ENCODE results near the gene ANKRD16.
"Not testable (repeated sequence)": the region's sequence is repeated elsewhere in the genome, so short reads cannot be mapped to it uniquely, and the experiment has no call there.

The ANKRD16 gene

DNA sequence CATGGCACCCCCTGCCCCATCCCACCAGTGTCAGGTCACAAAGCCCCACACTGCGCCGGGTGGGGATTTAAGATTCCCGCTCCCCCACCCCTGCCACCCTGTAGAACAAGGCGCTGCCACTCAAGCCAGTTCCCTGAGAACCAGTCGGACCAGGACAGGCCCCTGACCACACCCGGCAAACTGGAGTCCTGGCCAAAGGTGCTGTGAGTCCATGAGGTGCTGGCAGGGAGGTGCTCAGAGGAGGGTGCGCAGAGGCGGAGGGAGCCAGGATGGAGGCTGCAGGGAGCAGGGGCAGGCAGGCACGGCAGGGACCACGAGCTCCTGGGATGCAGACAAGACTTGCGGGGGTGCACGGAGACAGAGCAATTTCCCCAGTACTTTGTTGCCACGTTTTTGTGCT is 56.7 kb downstream of the ANKRD16 start:
- no peak for DNase-seq

GRCh38 chr10:5831446-5831782 is 58.3 kb downstream of the ANKRD16 start:
- DNase-seq = no peak

GRCh38 chr10:5830629-5831445 is 58.9 kb downstream of the ANKRD16 start:
- DNase-seq = no peak

- DNase-seq = no peak
Measured at GRCh38 chr10:5829267-5829666, 60.4 kb downstream of the ANKRD16 start.

- no peak for DNase-seq
Measured at GRCh38 chr10:5828725-5829124, 61.0 kb downstream of the ANKRD16 start.

DNA sequence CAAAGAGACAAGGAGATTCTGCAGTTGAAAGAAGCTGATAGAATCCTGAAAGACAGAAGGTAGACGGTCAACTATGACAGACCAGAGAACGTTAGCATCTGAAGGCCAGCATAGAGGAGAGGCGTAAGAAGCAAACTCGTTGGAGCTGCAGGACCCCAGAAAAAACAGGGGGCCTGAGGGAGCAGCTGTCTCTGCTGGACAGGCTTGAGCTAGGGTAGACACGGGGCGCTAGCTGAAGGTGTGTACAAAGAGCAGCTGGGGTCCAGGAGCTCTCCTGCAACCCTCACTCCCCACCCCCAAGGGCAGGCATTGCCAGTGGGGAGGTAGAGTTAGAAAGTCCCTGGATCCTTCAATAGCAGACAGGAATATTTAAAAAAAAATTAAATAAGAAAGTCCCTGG is 61.9 kb downstream of the ANKRD16 start:
- no peak for DNase-seq

GRCh38 chr10:5826511-5826910 is 63.2 kb downstream of the ANKRD16 start:
- not testable (repeated sequence) for DNase-seq

DNA sequence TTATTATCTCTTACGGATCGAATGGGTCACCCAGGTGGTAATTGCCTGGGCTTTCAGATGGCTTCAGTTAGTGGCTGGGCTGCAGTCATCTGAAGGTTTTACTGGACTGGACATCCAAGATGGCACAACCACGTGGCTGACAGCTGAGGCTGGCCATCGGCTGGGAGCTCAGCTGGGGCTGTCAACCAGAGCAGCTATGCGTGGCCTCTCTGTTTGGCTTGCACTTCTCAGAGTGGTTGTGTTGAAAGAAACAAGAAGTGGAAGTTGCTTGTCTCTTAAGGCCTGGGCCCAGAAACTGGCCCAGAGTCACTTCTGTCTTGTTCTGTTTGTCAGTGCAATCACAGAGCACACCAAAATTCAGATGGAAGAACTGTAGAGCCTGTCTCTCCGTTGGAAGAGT is 70.8 kb downstream of the ANKRD16 start:
- peak; percentile 50 to 54 for DNase-seq

DNA sequence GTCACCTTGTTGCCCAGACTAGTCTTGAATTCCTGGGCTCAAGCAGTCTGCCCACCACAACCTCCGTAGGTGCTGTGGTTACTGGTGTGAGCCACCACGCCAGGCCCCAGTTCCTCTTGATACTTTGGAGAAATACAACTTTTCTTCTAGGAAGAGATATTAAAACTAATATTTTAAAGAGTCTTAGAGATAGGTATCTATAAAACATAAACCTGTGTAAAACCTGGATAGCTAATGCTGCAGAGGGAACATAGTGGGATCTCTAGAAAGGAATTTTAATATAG is 71.7 kb downstream of the ANKRD16 start:
- DNase-seq = no peak

DNA sequence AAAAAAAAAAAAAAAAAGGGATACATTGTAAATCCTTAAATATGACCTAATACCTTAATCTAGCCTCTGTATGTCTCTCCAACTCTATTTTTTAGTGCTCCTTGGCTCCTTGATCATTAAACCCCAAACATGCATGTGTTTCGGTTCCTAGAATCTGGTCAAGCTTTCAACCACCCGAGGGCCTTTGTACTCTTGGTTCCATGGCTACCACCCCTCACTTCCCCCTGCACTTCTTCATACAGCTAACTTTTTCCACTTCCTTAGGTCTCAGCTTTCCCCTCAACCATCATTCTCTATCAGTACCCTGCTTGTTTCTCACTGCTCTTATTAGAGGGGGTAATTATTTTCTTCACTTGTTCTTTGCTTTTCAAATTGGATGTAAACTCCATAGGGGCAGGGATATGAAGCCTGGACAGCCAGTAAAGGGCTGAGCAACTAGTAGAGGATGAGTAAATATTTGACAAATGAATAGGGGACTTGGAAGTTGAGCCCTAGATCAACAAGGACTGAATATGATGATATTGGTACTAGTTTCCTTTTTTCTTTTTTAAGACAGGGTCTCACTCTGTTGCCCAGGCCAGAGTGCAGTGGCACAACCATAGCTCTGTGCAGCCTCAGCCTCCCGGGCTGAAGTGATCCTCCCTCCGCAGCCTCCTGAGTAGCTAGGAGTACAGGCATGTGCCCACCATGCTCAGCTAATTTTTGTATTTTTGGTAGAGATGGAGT is 72.2 kb downstream of the ANKRD16 start:
- DNase-seq = no peak

GRCh38 chr10:5816170-5816569 is 73.5 kb downstream of the ANKRD16 start:
- DNase-seq = peak in 1 of 2 donors; percentile 17

- no peak for DNase-seq
Measured at GRCh38 chr10:5814110-5815107, 75.3 kb downstream of the ANKRD16 start.

GRCh38 chr10:5813341-5814109 is 76.2 kb downstream of the ANKRD16 start, which contains the start of gene GDI2:
Gene GDI2 (minus strand): TSS chr10:5813434. CDS start chr10:5813258, 176 bp downstream.
- peak; percentile 97 to 99 for DNase-seq

DNA sequence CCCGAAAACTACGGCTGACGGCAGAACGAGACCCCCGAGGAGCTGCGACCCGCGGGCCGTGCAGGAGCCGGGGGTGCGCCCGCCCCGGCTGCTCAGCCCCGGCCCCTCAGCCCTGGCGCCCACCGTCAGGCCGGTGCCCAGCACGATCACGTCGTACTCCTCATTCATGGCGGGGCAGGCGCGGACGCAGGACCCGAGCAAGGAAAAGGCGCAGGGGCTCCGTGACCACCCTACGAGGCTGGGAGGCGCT is 76.7 kb downstream of the ANKRD16 start:
- DNase-seq = no peak

GRCh38 chr10:5812283-5813090 is 77.2 kb downstream of the ANKRD16 start:
- DNase-seq = peak; percentile 31 to 45

Data from inflammatory macrophage treated with lipopolysaccharide for 1 hour (primary cell).